Body of pancreas (tissue), 4 donors: ENCODE measurements around the gene SCAANT1.

Experiments used
- CTCF ChIP-seq, 7 experiments: fragments of 450-650 bp in 4 of 7; fragments of 200-600 bp in 3 of 7; sonication (generic) in 3 of 7; IDR thresholded peaks; one replicate each; pipeline ENCODE4 v1.5.1; 2016 to 2019; ENCODE audit warnings: antibody characterized with exemption in 7 of 7
- POLR2A ChIP-seq, 3 donors: fragments of 450-650 bp; IDR thresholded peaks; one replicate each; pipeline ENCODE4 v1.6.1; 2016; ENCODE audit warnings: antibody characterized with exemption in 3 of 3, mild to moderate bottlenecking in 2 of 3

DNA sequence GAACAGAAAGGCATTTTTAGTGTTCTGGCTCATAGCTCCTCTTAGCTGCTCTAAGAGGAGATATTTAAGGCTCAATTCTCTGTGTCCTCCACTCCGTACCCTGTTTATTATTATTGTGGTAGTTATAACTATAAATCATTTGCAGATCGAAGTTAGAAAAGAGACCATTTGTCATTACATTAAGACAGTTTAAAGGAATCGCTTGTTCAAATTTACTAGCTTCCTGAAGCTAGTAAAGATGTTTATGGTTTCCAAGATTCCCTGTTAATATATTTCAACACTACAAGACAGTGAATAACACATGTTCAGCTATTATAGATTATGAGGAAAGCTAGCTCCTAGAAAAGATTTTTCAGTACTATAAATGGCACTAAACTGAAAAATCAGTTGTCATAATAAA, 35.9 kb downstream of the SCAANT1 start:
- TF ChIP-seq CTCF (IDR thresholded peaks at IDR 0.05) (no peak), POLR2A (IDR thresholded peaks at IDR 0.05) (no peak)
